H9 (cell line): ENCODE measurements around the gene ANO2. TPM values are rescaled to one million over a fixed set of nuclear protein-coding genes. Genes with fewer than 3 reads are reported as not detected.

Experiments
- DNase-seq: peaks from one replicate; pipeline ENCODE4 v3.0.0-alpha.2; 2017
- H2AFZ ChIP-seq: one replicate; pipeline ENCODE4 v1.6.1; 2013; ENCODE audit warnings: mild to moderate bottlenecking, low read length, control low read depth, moderate library complexity
- H2AK5ac ChIP-seq: 2 replicates; pipeline ENCODE4 v1.6.1; 2013; ENCODE audit warnings: low read length, control low read depth, mixed read lengths; ENCODE audit not compliant: insufficient read length
- H2BK120ac ChIP-seq: one replicate; pipeline ENCODE4 v1.6.1; 2013; ENCODE audit warnings: low read depth, mild to moderate bottlenecking, low read length, control low read depth, inconsistent platforms; ENCODE audit not compliant: poor library complexity, severe bottlenecking
- H2BK12ac ChIP-seq: 2 replicates; pipeline ENCODE4 v1.6.1; 2013; ENCODE audit warnings: low read length, control low read depth, mixed read lengths, low read depth; ENCODE audit not compliant: insufficient read length
- H2BK15ac ChIP-seq: 2 replicates; pipeline ENCODE4 v1.6.1; 2013; ENCODE audit warnings: low read depth, low read length, control low read depth
- H2BK20ac ChIP-seq: one replicate; pipeline ENCODE4 v1.6.1; 2013; ENCODE audit warnings: low read depth, mild to moderate bottlenecking, low read length, control low read depth, inconsistent platforms; ENCODE audit not compliant: poor library complexity, severe bottlenecking
- H2BK5ac ChIP-seq: 2 replicates; pipeline ENCODE4 v1.6.1; 2013; ENCODE audit warnings: low read length, control low read depth, mixed read lengths; ENCODE audit not compliant: insufficient read length
- H3K14ac ChIP-seq: 2 replicates; pipeline ENCODE4 v1.6.1; 2013; ENCODE audit warnings: low read length, control low read depth; ENCODE audit not compliant: insufficient read depth
- H3K18ac ChIP-seq: 2 replicates; pipeline ENCODE4 v1.6.1; 2013; ENCODE audit warnings: low read depth, mild to moderate bottlenecking, mixed read lengths, low read length, control low read depth; ENCODE audit not compliant: insufficient read length
- H3K23ac ChIP-seq: 2 replicates; pipeline ENCODE4 v1.6.1; 2013; ENCODE audit warnings: low read length, control low read depth, mixed read lengths, low read depth; ENCODE audit not compliant: insufficient read length
- H3K23me2 ChIP-seq: 2 replicates; pipeline ENCODE4 v1.6.1; 2013; ENCODE audit warnings: low read depth, mild to moderate bottlenecking, mixed read lengths, low read length, control low read depth; ENCODE audit not compliant: insufficient read length, poor library complexity, severe bottlenecking
- H3K27ac ChIP-seq: 2 replicates; pipeline ENCODE4 v1.5.1; 2013; ENCODE audit warnings: low read length, control low read depth, mixed read lengths, low read depth; ENCODE audit not compliant: insufficient read length
- H3K27me3 ChIP-seq: 2 replicates; pipeline ENCODE4 v1.6.1; 2013; ENCODE audit warnings: low read length, control low read depth, inconsistent platforms; ENCODE audit not compliant: insufficient read depth
- H3K4ac ChIP-seq: 2 replicates; pipeline ENCODE4 v1.6.1; 2013; ENCODE audit warnings: low read depth, mild to moderate bottlenecking, control low read depth, inconsistent platforms, low read length, moderate library complexity
- H3K4me1 ChIP-seq: 2 replicates; pipeline ENCODE4 v1.6.1; 2013; ENCODE audit warnings: low read length, control low read depth, inconsistent platforms; ENCODE audit not compliant: insufficient read depth
- H3K4me2 ChIP-seq: 2 replicates; pipeline ENCODE4 v1.6.1; 2013; ENCODE audit warnings: low read length, control low read depth, mixed read lengths; ENCODE audit not compliant: insufficient read length, insufficient read depth
- H3K56ac ChIP-seq: 2 replicates; pipeline ENCODE4 v1.6.1; 2013; ENCODE audit warnings: low read depth, mild to moderate bottlenecking, mixed read lengths, low read length, control low read depth; ENCODE audit not compliant: insufficient read length
- H3K79me1 ChIP-seq: 2 replicates; pipeline ENCODE4 v1.6.1; 2013; ENCODE audit warnings: low read depth, mild to moderate bottlenecking, moderate library complexity, low read length, control low read depth, inconsistent platforms; ENCODE audit not compliant: insufficient read depth, poor library complexity, severe bottlenecking
- H3K79me2 ChIP-seq: 2 replicates; pipeline ENCODE4 v1.6.1; 2013; ENCODE audit warnings: low read length, control low read depth, inconsistent platforms; ENCODE audit not compliant: insufficient read depth
- H3K9ac ChIP-seq: 2 replicates; pipeline ENCODE4 v1.6.1; 2013; ENCODE audit warnings: low read length, control low read depth, mixed read lengths; ENCODE audit not compliant: insufficient read length; ENCODE audit errors: extremely low read depth
- H3K9me3 ChIP-seq: one replicate; pipeline ENCODE4 v1.6.1; 2013; ENCODE audit warnings: low read depth, low read length, inconsistent platforms; ENCODE audit not compliant: control insufficient read depth
- H3T11ph ChIP-seq: one replicate; pipeline ENCODE4 v1.6.1; 2013; ENCODE audit warnings: mild to moderate bottlenecking, low read length, control low read depth, inconsistent platforms
- H4K20me1 ChIP-seq: one replicate; pipeline ENCODE4 v1.6.1; 2013; ENCODE audit not compliant: control insufficient read depth, insufficient read length, insufficient read depth
- H4K5ac ChIP-seq: 2 replicates; pipeline ENCODE4 v1.6.1; 2013; ENCODE audit warnings: low read depth, mild to moderate bottlenecking, mixed read lengths, low read length, control low read depth; ENCODE audit not compliant: insufficient read length
- H4K8ac ChIP-seq: replicated peaks from 2 replicates; pipeline ENCODE4 v1.6.1; 2013; ENCODE audit warnings: low read length, control low read depth, mixed read lengths, low read depth; ENCODE audit not compliant: insufficient read length
- H4K91ac ChIP-seq: 2 replicates; pipeline ENCODE4 v1.6.1; 2013; ENCODE audit warnings: low read depth, mild to moderate bottlenecking, moderate library complexity, mixed read lengths, low read length, control low read depth; ENCODE audit not compliant: insufficient read length
- H3K27ac Mint-ChIP-seq, 3 experiments: 2 replicates in 2 of 3; 3 replicates in 1 of 3; pipeline ENCODE4 v1.8.0; 2020 to 2021; ENCODE audit warnings: mixed read lengths in 3 of 3, mild to moderate bottlenecking in 1 of 3, moderate library complexity in 1 of 3
- H3K27me3 Mint-ChIP-seq: 2 replicates; pipeline ENCODE4 v1.8.0; 2021; ENCODE audit warnings: low read depth, mild to moderate bottlenecking, moderate library complexity, mixed read lengths
- H3K36me3 Mint-ChIP-seq, 3 experiments: 2 replicates in 2 of 3; 3 replicates in 1 of 3; pipeline ENCODE4 v1.8.0; 2020 to 2021; ENCODE audit warnings: low read depth in 3 of 3, mixed read lengths in 3 of 3; ENCODE audit not compliant: insufficient read depth in 1 of 3
- H3K4me1 Mint-ChIP-seq, 2 experiments: 2 replicates each; pipeline ENCODE4 v1.8.0; 2020; ENCODE audit warnings: mixed read lengths in 2 of 2
- H3K4me3 Mint-ChIP-seq, 2 experiments: 2 replicates in 1 of 2; 3 replicates in 1 of 2; pipeline ENCODE4 v1.8.0; 2020 to 2021; ENCODE audit warnings: mild to moderate bottlenecking in 2 of 2, mixed read lengths in 2 of 2, moderate library complexity in 1 of 2
- H3K9me3 Mint-ChIP-seq, 2 experiments: 2 replicates in 1 of 2; 3 replicates in 1 of 2; pipeline ENCODE4 v1.8.0; 2020; ENCODE audit warnings: mild to moderate bottlenecking in 2 of 2, mixed read lengths in 2 of 2, moderate library complexity in 1 of 2
- CTCF ChIP-seq: fragments of 200-600 bp; sonication (generic); conservative IDR thresholded peaks from 3 replicates; pipeline ENCODE4 v1.8.0; 2021; ENCODE audit warnings: antibody characterized with exemption, mild to moderate bottlenecking
- WGBS: extraction: QIAGEN DNeasy Blood & Tissue Kit; methylation state at CpG from one replicate; pipeline ENCODE4 v1.1.7; 2013; ENCODE audit warnings: missing lambda C conversion rate, low lambda C conversion rate, mixed read lengths; ENCODE audit not compliant: insufficient read length; ENCODE audit errors: extremely low coverage; 5-methylcytosine and 5-hydroxymethylcytosine counted together
- total RNA-seq: library from RNA; stranded (reverse); gene quantifications from 2 replicates; pipeline ENCODE4 v1.2.1, GENCODE V29; 2021

Gene ANO2
- total RNA-seq, 1 experiment from 2014 or later: 3.8 TPM

DNA sequence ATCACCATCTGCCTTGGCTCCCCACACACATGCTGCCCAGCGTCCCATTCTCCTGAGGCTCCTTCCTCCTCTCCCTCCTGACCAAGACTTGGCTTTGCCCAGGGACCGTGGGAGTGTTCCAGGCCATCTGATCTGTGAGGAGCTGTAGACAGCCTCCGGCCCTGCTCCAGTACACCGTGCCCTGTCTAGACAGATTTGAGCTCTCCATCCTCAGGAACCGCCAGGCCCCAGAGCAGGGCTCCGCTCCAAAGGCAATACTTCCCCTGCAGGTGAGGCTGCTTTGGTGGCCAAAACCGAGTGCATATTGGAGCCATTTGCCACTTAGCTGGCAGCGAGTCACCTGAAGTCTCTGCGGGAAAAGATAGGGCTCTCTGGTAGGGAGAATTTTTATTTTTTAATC, 147.4 kb downstream of the ANO2 start:
- Histone ChIP-seq H3K23ac (no peak overlapping the region), H3K4me2 (no peak overlapping the region), H3T11ph (no peak overlapping the region), H2BK12ac (no peak overlapping the region), H3K4me1 (no peaks in the 10 kb centered on the region), H4K8ac (no peak overlapping the region), H3K27ac (no peak overlapping the region), H2BK20ac (no peak overlapping the region), H2AFZ (no peak overlapping the region), H3K56ac (no peak overlapping the region), H3K79me1 (no peaks in the 10 kb centered on the region), H3K18ac (no peak overlapping the region), H3K9me3 (no peaks in the 10 kb centered on the region), H3K14ac (no peak overlapping the region), H3K4ac (no peak overlapping the region), H3K27me3 (no peaks in the 10 kb centered on the region), H4K91ac (no peak overlapping the region), H2BK15ac (no peak overlapping the region), H2BK120ac (no peak overlapping the region), H3K9ac (no peak overlapping the region), H2BK5ac (no peak overlapping the region), H3K23me2 (no peaks in the 10 kb centered on the region), H4K20me1 (no peaks in the 10 kb centered on the region), H3K79me2 (no peaks in the 10 kb centered on the region), H4K5ac (no peak overlapping the region), H2AK5ac (no peak overlapping the region)
- Mint-ChIP-seq H3K36me3 (no peaks in the 10 kb centered on the region), H3K27ac (no peak overlapping the region; a peak in 1 of 7 replicates), H3K4me3 (no peak overlapping the region), H3K9me3 (no peaks in the 10 kb centered on the region; a peak in 1 of 5 replicates), H3K27me3 (peaks cover under 1% of the 10 kb centered on the region; the same call in 1 of the 2 replicates), H3K4me1 (no peaks in the 10 kb centered on the region)
- TF ChIP-seq CTCF: no peak
- WGBS: no CpG with 5 or more reads among the region's 9 CpGs
- no peak for DNase-seq
